ENCODE measurements around the gene EFTUD2.

The EFTUD2 gene

DNA sequence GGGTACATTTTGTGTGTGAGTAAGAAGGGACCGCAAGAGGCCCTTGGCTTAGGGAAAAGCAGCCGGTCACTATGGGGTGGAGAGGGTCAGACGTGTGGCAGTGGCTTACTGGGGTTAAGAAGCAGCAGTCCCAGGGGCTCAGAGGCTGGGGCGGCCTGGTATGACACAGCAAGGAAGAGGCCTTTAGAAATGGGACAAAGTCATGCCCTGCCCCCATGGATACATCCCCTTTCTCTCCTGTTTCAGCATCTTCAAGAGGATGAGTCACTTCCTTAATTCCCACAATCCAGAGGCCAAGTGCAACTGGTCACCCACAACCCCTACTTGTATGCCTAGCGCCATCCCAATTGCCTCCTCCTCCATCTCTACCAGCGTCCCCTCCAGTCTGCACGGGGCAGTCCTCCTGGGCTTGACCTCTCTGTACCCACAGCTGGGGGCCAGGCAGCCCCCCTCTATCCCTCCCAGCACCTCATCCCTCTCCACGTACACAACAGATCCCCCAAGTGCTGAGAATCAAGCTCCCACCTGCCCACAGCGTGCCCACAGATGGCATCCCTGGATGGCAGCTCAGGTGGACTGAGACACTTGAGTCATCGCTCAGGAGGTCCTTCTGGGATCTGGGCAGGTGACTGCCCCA, 6.9 kb upstream of the EFTUD2 start (continued):
- TF ChIP-seq ZNF629 (tag by site-specific recombination; IDR thresholded peaks at IDR 0.05), result peak; percentile 54; the same call in 1 of the 2 replicates

DNA sequence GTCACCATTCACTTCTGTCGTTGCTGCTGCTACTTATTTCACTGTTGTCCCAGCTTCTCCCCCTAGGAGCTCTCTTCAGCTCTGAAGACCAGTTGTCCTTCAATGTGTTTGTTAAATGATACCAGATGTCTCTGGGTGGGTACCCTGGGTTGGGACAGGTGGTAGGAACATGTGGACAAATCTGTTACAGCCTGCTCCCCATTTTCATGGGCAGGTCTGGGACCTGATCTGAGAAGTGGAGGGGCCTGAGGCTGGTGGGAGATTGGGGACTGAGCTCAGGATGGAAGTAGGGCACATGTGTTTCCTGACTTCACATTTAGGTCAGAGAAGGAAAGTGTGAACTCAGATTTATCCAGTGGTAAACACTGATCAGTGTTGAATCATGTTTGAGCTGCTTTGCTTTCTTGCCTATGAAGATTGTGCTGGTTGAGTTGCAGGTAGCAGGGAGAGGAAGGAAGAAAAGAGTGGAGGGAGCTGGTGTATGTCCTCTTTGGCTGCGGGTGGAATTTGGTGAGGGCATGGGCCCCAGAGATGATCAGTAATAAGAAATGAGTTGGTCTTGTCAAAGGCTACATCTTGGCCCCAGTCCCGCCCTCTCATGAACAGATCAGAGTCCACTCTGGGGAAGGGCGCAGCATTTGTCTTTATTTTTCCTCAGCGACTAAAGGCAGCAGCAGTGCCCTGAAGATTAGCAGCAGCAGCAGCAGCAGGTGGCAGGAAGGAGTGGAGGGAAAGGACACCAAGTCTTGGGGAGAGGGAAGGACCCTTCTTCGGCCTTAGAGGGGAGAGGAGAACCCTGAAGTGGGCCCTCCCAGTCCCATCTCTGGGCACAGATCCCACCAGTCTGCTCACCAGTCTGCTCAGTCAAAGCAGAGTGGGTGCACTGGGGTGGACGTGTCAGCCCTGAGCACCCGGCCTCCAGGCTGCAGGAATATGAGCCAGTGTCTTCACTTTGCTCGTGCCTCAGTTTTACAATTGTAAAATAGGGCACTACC, 6.1 kb upstream of the EFTUD2 start:
- Histone ChIP-seq H3K4me1 (ENCODE audit: control insufficient read depth, insufficient read depth, low read length) (peaks cover 19% of the 10 kb centered on the region), H3K4me3 (ENCODE audit: low read depth, low read length) (no peak overlapping the region), H3K27ac (ENCODE audit: extremely low read depth, low read depth, low read length) (no peak overlapping the region), H3K9me3 (ENCODE audit: control insufficient read depth, insufficient read depth, low read depth, low read length) (no peaks in the 10 kb centered on the region), H3K36me3 (ENCODE audit: control insufficient read depth in 2 of 2, insufficient read depth in 1 of 2, low read length in 2 of 2) (peaks cover 0 to 18% of the 10 kb centered on the region in 2 experiments; a peak in 1 of 3 replicates)
- TF ChIP-seq ZNF571 (tag by site-specific recombination; IDR thresholded peaks at IDR 0.05), result no peak
- no peak for TF ChIP-seq ZNF335 (tag by site-specific recombination; conservative IDR thresholded peaks at IDR 0.05)
- TF ChIP-seq WT1 (tag by site-specific recombination; IDR thresholded peaks at IDR 0.05), result no peak
- no peak for TF ChIP-seq MZF1 (tag by site-specific recombination; IDR thresholded peaks at IDR 0.05; ENCODE audit: borderline replicate concordance)
- no peak for TF ChIP-seq ZFP69B (tag by site-specific recombination; IDR thresholded peaks at IDR 0.05)
- TF ChIP-seq GLI2 (tag by site-specific recombination; IDR thresholded peaks at IDR 0.05; ENCODE audit: borderline replicate concordance, low read depth), result no peak
- TF ChIP-seq ZBTB20 (tag by site-specific recombination; IDR thresholded peaks at IDR 0.05), result no peak
- TF ChIP-seq, protein P1, sequence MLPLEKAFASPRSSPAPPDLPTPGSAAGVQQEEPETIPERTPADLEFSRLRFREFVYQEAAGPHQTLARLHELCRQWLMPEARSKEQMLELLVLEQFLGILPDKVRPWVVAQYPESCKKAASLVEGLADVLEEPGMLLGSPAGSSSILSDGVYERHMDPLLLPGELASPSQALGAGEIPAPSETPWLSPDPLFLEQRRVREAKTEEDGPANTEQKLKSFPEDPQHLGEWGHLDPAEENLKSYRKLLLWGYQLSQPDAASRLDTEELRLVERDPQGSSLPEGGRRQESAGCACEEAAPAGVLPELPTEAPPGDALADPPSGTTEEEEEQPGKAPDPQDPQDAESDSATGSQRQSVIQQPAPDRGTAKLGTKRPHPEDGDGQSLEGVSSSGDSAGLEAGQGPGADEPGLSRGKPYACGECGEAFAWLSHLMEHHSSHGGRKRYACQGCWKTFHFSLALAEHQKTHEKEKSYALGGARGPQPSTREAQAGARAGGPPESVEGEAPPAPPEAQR (tag by site-specific recombination; IDR thresholded peaks at IDR 0.05), result no peak
- TF ChIP-seq ZNF623 (tag by site-specific recombination; IDR thresholded peaks at IDR 0.05), result no peak
- no peak for TF ChIP-seq HOXA7 (CRISPR knock-in tag; IDR thresholded peaks at IDR 0.05; ENCODE audit: borderline replicate concordance)
- no peak for TF ChIP-seq ZNF433 (tag by site-specific recombination; IDR thresholded peaks at IDR 0.05; ENCODE audit: low read depth)
- no peak for TF ChIP-seq ZNF121 (tag by site-specific recombination; IDR thresholded peaks at IDR 0.05)
- no peak for TF ChIP-seq ZNF621 (tag by site-specific recombination; IDR thresholded peaks at IDR 0.05)
- no peak for TF ChIP-seq KLF8 (tag by site-specific recombination; IDR thresholded peaks at IDR 0.05)
- TF ChIP-seq ZNF302 (tag by site-specific recombination; IDR thresholded peaks at IDR 0.05; ENCODE audit: low read depth), result no peak
- no peak for TF ChIP-seq ZNF211 (tag by site-specific recombination; IDR thresholded peaks at IDR 0.05; ENCODE audit: low read depth)
- TF ChIP-seq ZNF426 (tag by site-specific recombination; IDR thresholded peaks at IDR 0.05), result no peak
- POLR2A ChIA-PET, result interaction anchor here (0.6 kb wide), 2 partner anchors 290 to 527 kb away, joined by 3 to 5 read pairs; no protein-coding TSS in a partner anchor
- CTCF ChIA-PET, result interaction anchor here (0.5 to 8.3 kb wide), 2 partner anchors 14 to 136 kb away, joined by 3 to 74 read pairs; no protein-coding TSS in a partner anchor

DNA sequence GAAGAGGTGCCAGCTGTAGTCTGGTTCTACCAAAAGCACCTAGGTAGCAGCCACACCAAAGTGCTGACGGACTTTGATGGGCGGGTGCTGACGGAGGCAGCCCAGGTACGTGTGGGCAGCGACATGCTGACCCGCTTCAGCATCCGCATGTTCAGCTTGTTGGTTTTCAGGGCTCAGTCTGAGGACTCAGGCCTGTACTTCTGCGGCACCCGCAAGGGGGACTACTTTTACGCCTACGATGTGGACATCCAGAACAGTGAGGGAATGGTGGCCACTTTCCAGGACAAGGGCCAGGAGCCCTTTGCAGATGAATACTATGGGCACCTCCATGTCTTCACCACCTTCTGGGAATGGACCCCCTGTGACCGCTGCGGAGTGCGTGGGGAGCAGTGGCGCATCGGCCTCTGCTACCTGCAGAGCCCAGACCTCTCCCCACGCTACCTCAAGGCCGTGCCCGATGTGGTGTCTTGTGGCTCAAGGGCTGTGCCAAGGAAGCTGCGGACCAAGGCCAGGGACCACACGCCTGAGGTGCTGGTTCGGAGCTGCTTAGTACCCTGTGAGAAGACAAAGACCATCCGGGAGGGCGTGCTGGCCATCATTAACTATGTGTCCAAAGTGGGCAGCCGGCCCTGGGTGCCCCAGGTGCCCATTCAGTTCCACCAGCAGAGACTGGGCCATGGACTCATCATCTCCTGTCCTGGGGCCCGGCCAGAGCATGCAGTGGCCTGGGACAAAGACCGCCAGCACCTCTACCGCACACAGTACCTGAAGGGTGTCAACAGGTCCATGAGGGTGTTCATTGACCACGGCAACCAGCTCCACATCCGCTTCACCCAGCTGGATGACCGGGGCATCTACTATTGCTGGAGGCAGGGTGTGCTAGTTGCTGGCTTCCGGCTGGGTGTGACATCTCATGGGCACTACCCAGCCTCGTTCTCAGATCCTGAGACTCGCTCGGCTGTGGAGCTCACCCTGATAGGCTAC, 5.0 kb upstream of the EFTUD2 start:
- Histone ChIP-seq H3K4me1 (ENCODE audit: control insufficient read depth, insufficient read depth, low read length) (peaks cover 24% of the 10 kb centered on the region), H3K4me3 (ENCODE audit: low read depth, low read length) (no peak overlapping the region), H3K27ac (ENCODE audit: extremely low read depth, low read depth, low read length) (no peak overlapping the region), H3K9me3 (ENCODE audit: control insufficient read depth, insufficient read depth, low read depth, low read length) (no peaks in the 10 kb centered on the region), H3K36me3 (ENCODE audit: control insufficient read depth in 2 of 2, insufficient read depth in 1 of 2, low read length in 2 of 2) (peaks cover 0 to 18% of the 10 kb centered on the region in 2 experiments; a peak in 1 of 3 replicates)
- TF ChIP-seq SCRT2 (tag by site-specific recombination; IDR thresholded peaks at IDR 0.05) (peak; percentile 73), BCL11A (tag by site-specific recombination; IDR thresholded peaks at IDR 0.05; ENCODE audit: low read depth) (no peak)
- ChIA-PET CTCF (interaction anchor here (0.5 to 8.3 kb wide), 4 partner anchors 15 to 1025 kb away, joined by 3 to 74 read pairs (median 7); no protein-coding TSS in a partner anchor), POLR2A (interaction anchor here (0.6 kb wide), 2 partner anchors 291 to 526 kb away, joined by 3 to 5 read pairs; no protein-coding TSS in a partner anchor)

Data from HEK293 (cell line).